K562 (cell line): ENCODE measurements around the gene DPT. TPM values are rescaled to one million over a fixed set of nuclear protein-coding genes. Genes with fewer than 3 reads are reported as not detected.

Experiments used
- ATAC-seq: fragments of 200-7000 bp; cut with Tn5 transposase; 3 replicates; pipeline ENCODE4 v1.9.1; 2020; ENCODE audit warnings: moderate library complexity
- BruUV-seq: library from RNA; stranded (reverse); fragments of 400-500 nt; replicated peaks from 2 replicates; lab custom pipeline; 2021; lab: Mats Ljungman, UMichigan
- CTCF ChIA-PET: fragments of 300-600 bp; formaldehyde crosslinking; extraction: SDS; loops from one replicate; lab custom pipeline; 2021; ENCODE audit warnings: low intra/inter-chr PET ratio; lab: Yijun Ruan, JAX
- POLR2A ChIA-PET: fragments of 300-600, 350-650 bp; sonication (Branson Sonifier 250); formaldehyde crosslinking; extraction: SDS; loops from one replicate; lab custom pipeline; 2021; ENCODE audit warnings: antibody characterized with exemption, inconsistent platforms; lab: Yijun Ruan, JAX
- DNase-seq, 4 experiments: peaks; one replicate each; pipeline versions ENCODE4 v3.0.0 to v3.0.0-alpha.2; 2011 to 2018; ENCODE audit warnings: low spot score in 3 of 4, mixed read lengths in 3 of 4; ENCODE audit errors: extremely low read depth in 1 of 4
- FAIRE-seq: peaks from 2 replicates; lab custom pipeline; 2011; peaks lifted over from hg19 to GRCh38; lab: Jason Lieb, UNC
- H2AFZ ChIP-seq: 2 replicates; pipeline ENCODE4 v1.6.0; 2011; ENCODE audit warnings: low read depth, low read length, control low read depth, inconsistent platforms
- H3K27ac ChIP-seq: fragments of 200-600 bp; 3 replicates; pipeline ENCODE4 v1.8.0; 2011; ENCODE audit warnings: low read depth, mild to moderate bottlenecking, control low read depth, inconsistent platforms, low read length, moderate library complexity, mixed read lengths; ENCODE audit errors: extremely low read depth
- H3K27me3 ChIP-seq, 2 experiments: fragments of 300-600 bp in 1 of 2; 2 replicates in 1 of 2; 3 replicates in 1 of 2; pipeline versions ENCODE4 v1.6.0 to v1.8.0; 2011; ENCODE audit warnings: inconsistent platforms in 2 of 2, low read length in 2 of 2, mild to moderate bottlenecking in 1 of 2, mixed read lengths in 1 of 2, moderate library complexity in 1 of 2; ENCODE audit not compliant: control insufficient read depth in 2 of 2, insufficient read depth in 2 of 2
- H3K36me3 ChIP-seq: fragments of 300-600 bp; 3 replicates; pipeline ENCODE4 v1.8.0; 2011; ENCODE audit warnings: mild to moderate bottlenecking, low read length, inconsistent platforms; ENCODE audit not compliant: control insufficient read depth, insufficient read depth
- H3K4me1 ChIP-seq, 2 experiments: fragments of 200-600 bp in 1 of 2; replicated peaks in 1 of 2; 2 replicates in 1 of 2; 3 replicates in 1 of 2; pipeline versions ENCODE4 v1.5.1 to v1.8.0; 2011; ENCODE audit warnings: inconsistent platforms in 2 of 2, low read length in 2 of 2, mild to moderate bottlenecking in 1 of 2, mixed read lengths in 1 of 2, moderate library complexity in 1 of 2; ENCODE audit not compliant: control insufficient read depth in 2 of 2, insufficient read depth in 2 of 2
- H3K4me2 ChIP-seq: 2 replicates; pipeline ENCODE4 v1.6.1; 2011; ENCODE audit warnings: low read length, control low read depth, inconsistent platforms, mixed read lengths; ENCODE audit not compliant: insufficient read depth
- H3K4me3 ChIP-seq: fragments of 200-600 bp; sonication (generic), shearing (Covaris generic); 2 replicates; pipeline ENCODE4 v1.5.1; 2016; ENCODE audit warnings: control low read depth, inconsistent platforms
- H3K79me2 ChIP-seq: fragments of 200-600 bp; 3 replicates; pipeline ENCODE4 v1.8.0; 2011; ENCODE audit warnings: low read length, inconsistent platforms; ENCODE audit not compliant: control insufficient read depth, insufficient read depth
- H3K9ac ChIP-seq, 2 experiments: 2 replicates each; pipeline versions ENCODE4 v1.6.0 to v1.6.1; 2011; ENCODE audit warnings: low read depth in 2 of 2, low read length in 2 of 2, control low read depth in 1 of 2, inconsistent platforms in 1 of 2, mild to moderate bottlenecking in 1 of 2, mixed read lengths in 1 of 2; ENCODE audit not compliant: insufficient read depth in 1 of 2
- H3K9me1 ChIP-seq: one replicate; pipeline ENCODE4 v1.6.0; 2011; ENCODE audit warnings: inconsistent platforms, mild to moderate bottlenecking, low read length, moderate library complexity; ENCODE audit not compliant: control insufficient read depth, insufficient read depth
- H3K9me3 ChIP-seq: replicated peaks from 2 replicates; pipeline ENCODE4 v1.5.1; 2011; ENCODE audit warnings: low read depth, low read length, inconsistent platforms; ENCODE audit not compliant: control insufficient read depth, insufficient read depth
- H4K20me1 ChIP-seq: replicated peaks from 2 replicates; pipeline ENCODE4 v1.6.1; 2011; ENCODE audit warnings: low read length, inconsistent platforms, mixed read lengths; ENCODE audit not compliant: control insufficient read depth, insufficient read depth
- BCLAF1 ChIP-seq, 2 experiments: fragments of 450-650 bp in 1 of 2; IDR thresholded peaks; 2 replicates each; pipeline ENCODE4 v1.6.1; 2011 to 2017; ENCODE audit warnings: low read depth in 2 of 2, antibody characterized with exemption in 1 of 2, borderline replicate concordance in 1 of 2, low read length in 1 of 2, mild to moderate bottlenecking in 1 of 2, mixed read lengths in 1 of 2; ENCODE audit not compliant: control insufficient read depth in 1 of 2
- CCNT2 ChIP-seq: IDR thresholded peaks from 2 replicates; pipeline ENCODE4 v1.6.1; 2011; ENCODE audit warnings: borderline replicate concordance, low read depth, mild to moderate bottlenecking, moderate library complexity, mixed read lengths, low read length; ENCODE audit not compliant: insufficient read length; ENCODE audit errors: extremely low read depth
- CHD4 ChIP-seq: fragments of 200-600 bp; sonication (generic); IDR thresholded peaks from 3 replicates; pipeline ENCODE4 v1.6.1; 2012; ENCODE audit warnings: low read depth, mild to moderate bottlenecking, mixed read lengths, low read length, inconsistent platforms; ENCODE audit not compliant: insufficient read depth, insufficient replicate concordance, poor library complexity, severe bottlenecking
- MECOM ChIP-seq: fragments of 250-450 bp; sonication (Bioruptor Pico); IDR thresholded peaks from 2 replicates; pipeline ENCODE4 v1.8.0; 2022; ENCODE audit warnings: inconsistent platforms
- TGIF2 ChIP-seq: sonication (generic); formaldehyde crosslinking; IDR thresholded peaks from 2 replicates; pipeline ENCODE4 v1.8.1; 2022; ENCODE audit warnings: mild to moderate bottlenecking, missing genetic modification reagents, moderate library complexity
- ZNF12 ChIP-seq: sonication (generic); formaldehyde crosslinking; IDR thresholded peaks from 2 replicates; pipeline ENCODE4 v1.4.0; 2020; ENCODE audit warnings: mild to moderate bottlenecking, missing genetic modification reagents
- ZNF134 ChIP-seq: fragments of 250-450 bp; sonication (Bioruptor Pico); conservative IDR thresholded peaks from 2 replicates; pipeline ENCODE4 v1.4.0; 2020
- ZNF764 ChIP-seq: fragments of 250-450 bp; sonication (Bioruptor Pico); IDR thresholded peaks from 2 replicates; pipeline ENCODE4 v1.4.0; 2020; ENCODE audit warnings: low read depth, mild to moderate bottlenecking, moderate library complexity
- WGBS: fragments of 100-300 bp; shearing (Covaris generic); methylation state at CpG from one replicate; pipeline ENCODE4 v1.1.6; 2016; ENCODE audit warnings: low coverage, mixed read lengths; ENCODE audit not compliant: insufficient coverage; ENCODE audit errors: missing lambda C conversion rate; 5-methylcytosine and 5-hydroxymethylcytosine counted together
- in situ Hi-C: fragments of 300-500 bp; cut with MboI; formaldehyde crosslinking; loops from 4 replicates; pipeline ENCODE4 v1.15.0; 2018; ENCODE audit warnings: inconsistent platforms, mixed read lengths
- intact Hi-C: fragments of 100-400 bp; cut with micrococcal nuclease; formaldehyde crosslinking; loops from 2 replicates; pipeline ENCODE4 v1.14.2; 2022
- polyA plus RNA-seq, 8 experiments: library from polyadenylated mRNA; depleted of rRNA in 4 of 8; stranded (reverse) in 5 of 8; unstranded in 3 of 8; fragments of >200 nt; fragmentation: Nextera tagmentation in 2 of 8; fragmentation: Illumina TruSeq in 1 of 8; extraction: Ambion mirVana in 2 of 8; extraction: Trizol in 1 of 8; gene quantifications; 2 replicates each; pipeline versions ENCODE4 v1.2.1 to v1.2.3, GENCODE V29; 2011 to 2014; ENCODE audit warnings: inconsistent platforms in 1 of 8, missing spikeins in 1 of 8
- total RNA-seq, 7 experiments: library from RNA; depleted of rRNA in 6 of 7; stranded (reverse); fragments of >200 nt in 6 of 7; fragmentation: Illumina TruSeq in 2 of 7; extraction: Trizol in 2 of 7; gene quantifications; 2 replicates each; pipeline versions ENCODE4 v1.2.1 to v1.2.3, GENCODE V29; 2011 to 2021; ENCODE audit warnings: low replicate concordance in 1 of 7

DPT gene
- total and polyA plus RNA-seq, 9 of the 15 experiments (the other 6 are each of a cell fraction or from before 2014, with no cell fraction given) = not detected

DNA sequence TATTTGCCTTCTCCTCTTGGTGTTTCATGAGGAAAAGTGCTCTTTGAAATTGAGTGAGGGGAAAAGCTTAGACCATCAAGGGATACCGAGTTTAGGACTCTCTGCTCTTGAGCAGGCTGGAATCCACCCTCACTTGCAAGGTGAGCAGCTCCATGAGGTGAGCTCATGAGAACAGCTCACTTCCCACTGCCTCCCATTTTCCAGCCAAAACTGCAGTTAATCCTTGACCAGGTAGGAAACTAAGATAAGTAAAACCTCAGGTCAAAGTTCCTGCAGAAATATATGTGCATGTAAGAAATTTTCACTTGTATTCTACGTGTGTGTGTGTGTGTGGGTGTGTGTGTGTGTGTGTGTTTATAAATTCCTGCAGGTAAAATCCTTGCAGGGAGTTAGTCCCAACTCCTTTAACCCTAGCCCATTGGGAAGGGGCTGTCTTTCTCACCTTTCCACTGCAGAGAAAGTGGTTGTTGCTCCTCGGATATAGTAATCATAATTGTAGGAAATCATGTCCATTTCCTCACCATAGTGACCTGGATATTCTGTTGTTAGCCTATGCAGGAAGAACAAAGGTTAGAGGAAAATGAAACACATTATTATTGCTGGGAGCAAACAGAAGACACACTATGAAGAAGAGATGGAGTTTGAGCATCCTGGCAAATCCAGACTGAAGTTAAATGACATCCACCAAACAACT, 28.3 kb downstream of the DPT start:
- Histone ChIP-seq H3K4me3 (no peak overlapping the region), H2AFZ (no peak overlapping the region), H3K36me3 (no peaks in the 10 kb centered on the region), H3K9me3 (no peaks in the 10 kb centered on the region), H3K79me2 (no peaks in the 10 kb centered on the region), H3K4me2 (no peak overlapping the region), H3K27ac (no peak overlapping the region), H3K4me1 (no peaks in the 10 kb centered on the region), H3K9me1 (no peaks in the 10 kb centered on the region), H3K9ac (no peak overlapping the region), H3K27me3 (peaks cover 0 to 2% of the 10 kb centered on the region in 2 experiments; a peak in 1 of 5 replicates), H4K20me1 (no peaks in the 10 kb centered on the region)
- DNase-seq (no peak), FAIRE-seq (no peak), ATAC-seq (no peak)
- ChIA-PET POLR2A (no interaction called here), CTCF (no interaction called here)
- no TSS peak for BruUV-seq
- intact Hi-C loops = no loop called here
- TF ChIP-seq ZNF134 (CRISPR knock-in tag) (no peak), TGIF2 (no peak), MECOM (CRISPR knock-in tag) (no peak), CHD4 (no peak), CCNT2 (no peak), ZNF12 (no peak), ZNF764 (no peak), BCLAF1 (IDR thresholded peaks at IDR 0.05; ENCODE audit: borderline replicate concordance in 1 of 2, control insufficient read depth in 1 of 2, low read depth in 2 of 2, low read length in 1 of 2) (no peak)
- in situ Hi-C loops = no loop called here
- 0% methylated on average over 3 of the region's 3 CpGs for WGBS
